Measurements from ENCODE around the gene SERPINF2.
"Not testable (repeated sequence)": the region's sequence is repeated elsewhere in the genome, so short reads cannot be mapped to it uniquely, and the experiment has no call there.

Gene SERPINF2

GRCh38 chr17:1796800-1797199 is 54.1 kb downstream of the SERPINF2 start:
- Histone ChIP-seq H4K8ac (ENCODE audit: low read depth, low read length) (no peak overlapping the region), H3K27me3 (ENCODE audit: insufficient read depth, low read length, poor library complexity) (no peaks in the 10 kb centered on the region)

GRCh38 chr17:1797323-1797722 is 54.7 kb downstream of the SERPINF2 start:
- peaks cover 8% of the 10 kb centered on the region for H3K36me3 ChIP-seq (ENCODE audit: control insufficient read depth, insufficient read depth, low read length)
- no CpG with 5 or more reads among the region's 3 CpGs for WGBS (ENCODE audit: extremely low coverage, insufficient coverage, low lambda C conversion rate)
- H3K56ac ChIP-seq (ENCODE audit: low read length) = no peak overlapping the region
- H2BK5ac ChIP-seq (ENCODE audit: low read length) = no peak overlapping the region
- no peak overlapping the region for H3K27ac ChIP-seq (ENCODE audit: low read depth, low read length)
- H3K18ac ChIP-seq (ENCODE audit: low read length) = no peak overlapping the region
- no peak overlapping the region for H3K4me3 ChIP-seq (ENCODE audit: low read length)
- H3K4me2 ChIP-seq (ENCODE audit: low read length) = no peak overlapping the region
- no peak overlapping the region for H3K23ac ChIP-seq (ENCODE audit: low read length)
- no peaks in the 10 kb centered on the region for H3K27me3 ChIP-seq (ENCODE audit: insufficient read depth, low read length, poor library complexity)
- no peaks in the 10 kb centered on the region for H3K4me1 ChIP-seq (ENCODE audit: control insufficient read depth, low read depth, low read length)
- no peak overlapping the region for H2BK15ac ChIP-seq (replicated peaks; ENCODE audit: low read depth)
- H2AK5ac ChIP-seq (ENCODE audit: low read length) = no peak overlapping the region
- H3K9ac ChIP-seq (ENCODE audit: low read length) = no peak overlapping the region
- no peak overlapping the region for H4K5ac ChIP-seq (ENCODE audit: low read length)
- no peaks in the 10 kb centered on the region for H3K79me2 ChIP-seq (ENCODE audit: control insufficient read depth, insufficient read depth, low read length)
- no peak overlapping the region for H2BK120ac ChIP-seq (ENCODE audit: low read depth, low read length)
- H3K4ac ChIP-seq (ENCODE audit: low read depth, low read length) = no peak overlapping the region
- peaks cover 4% of the 10 kb centered on the region for H3K79me1 ChIP-seq (ENCODE audit: low read length)
- no peak for DNase-seq
- H4K8ac ChIP-seq (ENCODE audit: low read depth, low read length) = no peak overlapping the region

More at GRCh38 chr17:1796800-1797199, 54.1 kb downstream of the SERPINF2 start:
- Histone ChIP-seq H3K27ac (ENCODE audit: low read depth, low read length) (no peak overlapping the region), H3K4me1 (ENCODE audit: control insufficient read depth, low read depth, low read length) (no peaks in the 10 kb centered on the region), H3K4me3 (ENCODE audit: low read length) (no peak overlapping the region), H3K9ac (ENCODE audit: low read length) (no peak overlapping the region), H3K36me3 (ENCODE audit: control insufficient read depth, insufficient read depth, low read length) (peaks cover 8% of the 10 kb centered on the region), H3K4me2 (ENCODE audit: low read length) (no peak overlapping the region), H3K18ac (ENCODE audit: low read length) (no peak overlapping the region), H2BK120ac (ENCODE audit: low read depth, low read length) (no peak overlapping the region), H3K4ac (ENCODE audit: low read depth, low read length) (no peak overlapping the region), H3K79me2 (ENCODE audit: control insufficient read depth, insufficient read depth, low read length) (no peaks in the 10 kb centered on the region), H3K23ac (ENCODE audit: low read length) (no peak overlapping the region), H2BK5ac (ENCODE audit: low read length) (no peak overlapping the region), H3K79me1 (ENCODE audit: low read length) (peaks cover 4% of the 10 kb centered on the region), H4K5ac (ENCODE audit: low read length) (no peak overlapping the region), H2BK15ac (replicated peaks; ENCODE audit: low read depth) (no peak overlapping the region), H2AK5ac (ENCODE audit: low read length) (no peak overlapping the region), H3K56ac (ENCODE audit: low read length) (no peak overlapping the region)
- DNase-seq = no peak
- no CpG with 5 or more reads among the region's 1 CpG for WGBS (ENCODE audit: extremely low coverage, insufficient coverage, low lambda C conversion rate)

GRCh38 chr17:1797846-1798245 is 55.2 kb downstream of the SERPINF2 start:
- H3K4ac ChIP-seq (ENCODE audit: low read depth, low read length); H4K5ac ChIP-seq (ENCODE audit: low read length); H3K27ac ChIP-seq (ENCODE audit: low read depth, low read length); H4K8ac ChIP-seq (ENCODE audit: low read depth, low read length); H3K4me1 ChIP-seq (ENCODE audit: control insufficient read depth, low read depth, low read length); H3K79me1 ChIP-seq (ENCODE audit: low read length); DNase-seq; H3K56ac ChIP-seq (ENCODE audit: low read length); H3K27me3 ChIP-seq (ENCODE audit: insufficient read depth, low read length, poor library complexity); H3K36me3 ChIP-seq (ENCODE audit: control insufficient read depth, insufficient read depth, low read length); H3K18ac ChIP-seq (ENCODE audit: low read length); H2AK5ac ChIP-seq (ENCODE audit: low read length); H2BK120ac ChIP-seq (ENCODE audit: low read depth, low read length); H3K4me2 ChIP-seq (ENCODE audit: low read length); H3K23ac ChIP-seq (ENCODE audit: low read length); H3K9ac ChIP-seq (ENCODE audit: low read length); H2BK15ac ChIP-seq (replicated peaks; ENCODE audit: low read depth); H3K79me2 ChIP-seq (ENCODE audit: control insufficient read depth, insufficient read depth, low read length); H2BK5ac ChIP-seq (ENCODE audit: low read length); H3K4me3 ChIP-seq (ENCODE audit: low read length): not testable (repeated sequence)
- WGBS (ENCODE audit: extremely low coverage, insufficient coverage, low lambda C conversion rate) = no CpG with 5 or more reads among the region's 8 CpGs

- no peak overlapping the region for H3K4me3 ChIP-seq (ENCODE audit: low read length)
- no peaks in the 10 kb centered on the region for H3K79me2 ChIP-seq (ENCODE audit: control insufficient read depth, insufficient read depth, low read length)
- no peak overlapping the region for H2BK15ac ChIP-seq (replicated peaks; ENCODE audit: low read depth)
- no peak overlapping the region for H3K9ac ChIP-seq (ENCODE audit: low read length)
- H2BK5ac ChIP-seq (ENCODE audit: low read length) = no peak overlapping the region
- no peaks in the 10 kb centered on the region for H3K4me1 ChIP-seq (ENCODE audit: control insufficient read depth, low read depth, low read length)
- no peak overlapping the region for H2BK120ac ChIP-seq (ENCODE audit: low read depth, low read length)
- no peak overlapping the region for H4K8ac ChIP-seq (ENCODE audit: low read depth, low read length)
- H3K27ac ChIP-seq (ENCODE audit: low read depth, low read length) = no peak overlapping the region
- no CpG with 5 or more reads among the region's 7 CpGs for WGBS (ENCODE audit: extremely low coverage, insufficient coverage, low lambda C conversion rate)
- H3K18ac ChIP-seq (ENCODE audit: low read length) = no peak overlapping the region
- no peak overlapping the region for H3K23ac ChIP-seq (ENCODE audit: low read length)
- H2AK5ac ChIP-seq (ENCODE audit: low read length) = no peak overlapping the region
- no peak overlapping the region for H3K56ac ChIP-seq (ENCODE audit: low read length)
- no peak overlapping the region for H3K4me2 ChIP-seq (ENCODE audit: low read length)
- H3K27me3 ChIP-seq (ENCODE audit: insufficient read depth, low read length, poor library complexity) = no peaks in the 10 kb centered on the region
- DNase-seq = no peak
- no peak overlapping the region for H3K4ac ChIP-seq (ENCODE audit: low read depth, low read length)
- H4K5ac ChIP-seq (ENCODE audit: low read length) = no peak overlapping the region
- peaks cover 10% of the 10 kb centered on the region for H3K36me3 ChIP-seq (ENCODE audit: control insufficient read depth, insufficient read depth, low read length)
- peaks cover 3% of the 10 kb centered on the region for H3K79me1 ChIP-seq (ENCODE audit: low read length)
Observed at GRCh38 chr17:1800240-1800639, 57.6 kb downstream of the SERPINF2 start.

GRCh38 chr17:1800712-1801111 is 58.0 kb downstream of the SERPINF2 start:
- no peak overlapping the region for H3K18ac ChIP-seq (ENCODE audit: low read length)
- H3K79me1 ChIP-seq (ENCODE audit: low read length) = peaks cover 3% of the 10 kb centered on the region
- H2BK120ac ChIP-seq (ENCODE audit: low read depth, low read length) = no peak overlapping the region
- H3K9ac ChIP-seq (ENCODE audit: low read length) = no peak overlapping the region
- H3K27ac ChIP-seq (ENCODE audit: low read depth, low read length) = no peak overlapping the region
- no peak overlapping the region for H3K4me3 ChIP-seq (ENCODE audit: low read length)
- no peak overlapping the region for H2BK15ac ChIP-seq (replicated peaks; ENCODE audit: low read depth)
- H4K5ac ChIP-seq (ENCODE audit: low read length) = no peak overlapping the region
- no peak overlapping the region for H2BK5ac ChIP-seq (ENCODE audit: low read length)
- no peak overlapping the region for H4K8ac ChIP-seq (ENCODE audit: low read depth, low read length)
- H3K79me2 ChIP-seq (ENCODE audit: control insufficient read depth, insufficient read depth, low read length) = no peaks in the 10 kb centered on the region
- WGBS (ENCODE audit: extremely low coverage, insufficient coverage, low lambda C conversion rate) = no CpG with 5 or more reads among the region's 4 CpGs
- no peaks in the 10 kb centered on the region for H3K27me3 ChIP-seq (ENCODE audit: insufficient read depth, low read length, poor library complexity)
- H3K56ac ChIP-seq (ENCODE audit: low read length) = no peak overlapping the region
- no peak for DNase-seq
- no peaks in the 10 kb centered on the region for H3K4me1 ChIP-seq (ENCODE audit: control insufficient read depth, low read depth, low read length)
- H3K23ac ChIP-seq (ENCODE audit: low read length) = no peak overlapping the region
- H3K36me3 ChIP-seq (ENCODE audit: control insufficient read depth, insufficient read depth, low read length) = peaks cover 10% of the 10 kb centered on the region
- no peak overlapping the region for H3K4me2 ChIP-seq (ENCODE audit: low read length)
- no peak overlapping the region for H3K4ac ChIP-seq (ENCODE audit: low read depth, low read length)
- no peak overlapping the region for H2AK5ac ChIP-seq (ENCODE audit: low read length)

GRCh38 chr17:1802429-1802828 is 59.8 kb downstream of the SERPINF2 start:
- Histone ChIP-seq H3K27ac (ENCODE audit: low read depth, low read length) (no peak overlapping the region), H3K23ac (ENCODE audit: low read length) (no peak overlapping the region), H3K4ac (ENCODE audit: low read depth, low read length) (no peak overlapping the region), H2BK120ac (ENCODE audit: low read depth, low read length) (no peak overlapping the region), H2AK5ac (ENCODE audit: low read length) (no peak overlapping the region), H3K4me1 (ENCODE audit: control insufficient read depth, low read depth, low read length) (no peaks in the 10 kb centered on the region), H3K4me3 (ENCODE audit: low read length) (no peak overlapping the region), H2BK5ac (ENCODE audit: low read length) (no peak overlapping the region), H4K8ac (ENCODE audit: low read depth, low read length) (no peak overlapping the region), H3K56ac (ENCODE audit: low read length) (no peak overlapping the region), H3K27me3 (ENCODE audit: insufficient read depth, low read length, poor library complexity) (no peaks in the 10 kb centered on the region), H3K9ac (ENCODE audit: low read length) (no peak overlapping the region), H2BK15ac (replicated peaks; ENCODE audit: low read depth) (no peak overlapping the region), H3K36me3 (ENCODE audit: control insufficient read depth, insufficient read depth, low read length) (peaks cover 10% of the 10 kb centered on the region), H3K4me2 (ENCODE audit: low read length) (no peak overlapping the region), H3K79me2 (ENCODE audit: control insufficient read depth, insufficient read depth, low read length) (no peaks in the 10 kb centered on the region), H4K5ac (ENCODE audit: low read length) (no peak overlapping the region), H3K18ac (ENCODE audit: low read length) (no peak overlapping the region), H3K79me1 (ENCODE audit: low read length) (peaks cover 3% of the 10 kb centered on the region)
- no CpG with 5 or more reads among the region's 1 CpG for WGBS (ENCODE audit: extremely low coverage, insufficient coverage, low lambda C conversion rate)
- no peak for DNase-seq

All from mesendoderm (in vitro differentiated cells).